Measurements from ENCODE around the gene PDGFB. TPM values are rescaled to one million over a fixed set of nuclear protein-coding genes. Genes with fewer than 3 reads are reported as not detected.
"Not testable (repeated sequence)": the region's sequence is repeated elsewhere in the genome, so short reads cannot be mapped to it uniquely, and the experiment has no call there.

Gene PDGFB
- polyA plus RNA-seq, 1 donor: 7.4 TPM

DNA sequence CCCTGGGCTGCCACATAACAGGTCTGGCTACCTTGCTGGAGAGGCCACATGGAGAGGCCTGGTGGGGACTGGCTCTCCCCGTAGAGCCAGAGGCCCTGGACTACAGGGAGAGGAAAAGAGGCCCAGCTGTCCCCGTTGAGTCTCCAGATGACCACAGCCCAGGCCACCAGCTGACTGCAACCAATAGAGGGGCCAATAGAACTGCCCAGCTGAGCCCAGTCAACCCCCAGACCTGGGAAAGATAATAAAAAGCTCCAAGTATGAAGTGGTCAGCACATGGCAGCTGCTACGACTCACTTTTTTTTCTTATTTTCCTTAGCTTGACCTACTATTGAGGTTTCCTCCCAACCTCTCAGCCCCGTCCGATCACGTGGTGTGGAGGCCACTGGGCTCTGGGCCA, 18.4 kb downstream of the PDGFB start:
- H3K4me1 ChIP-seq (ENCODE audit: control insufficient read depth, insufficient read depth, low read length): peaks cover 12% of the 10 kb centered on the region
- DNase-seq: no peak
- H3K9me3 ChIP-seq (ENCODE audit: control insufficient read depth, low read depth, low read length): no peaks in the 10 kb centered on the region
- 100% methylated on average over 1 of the region's 6 CpGs for WGBS (ENCODE audit: insufficient coverage, low lambda C conversion rate)
- no peak overlapping the region for H3K27ac ChIP-seq (ENCODE audit: low read length)
- H3K4me3 ChIP-seq (ENCODE audit: low read length): no peak overlapping the region
- H3K36me3 ChIP-seq (ENCODE audit: control insufficient read depth, insufficient read depth, low read length): peaks cover 14% of the 10 kb centered on the region
- no peaks in the 10 kb centered on the region for H3K27me3 ChIP-seq (ENCODE audit: control insufficient read depth, insufficient read depth, low read length)

DNA sequence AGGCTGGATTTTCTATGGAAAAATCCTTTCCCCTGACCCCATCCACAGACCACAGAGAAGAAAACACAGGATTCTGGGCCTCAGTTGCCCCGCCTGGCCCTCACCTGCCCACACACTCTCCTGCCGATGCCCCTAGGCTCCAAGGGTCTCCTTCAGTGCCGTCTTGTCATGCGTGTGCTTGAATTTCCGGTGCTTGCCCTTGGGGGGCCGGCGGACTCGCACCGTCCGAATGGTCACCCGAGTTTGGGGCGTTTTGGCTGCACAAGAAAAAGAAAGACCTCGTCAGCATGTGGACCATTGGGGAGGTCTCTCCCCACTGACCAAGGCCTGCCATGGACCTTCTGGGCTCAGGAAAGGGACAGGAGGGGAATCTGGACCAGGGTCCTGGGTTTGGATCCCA, 19.2 kb downstream of the PDGFB start:
- H3K27me3 ChIP-seq (ENCODE audit: control insufficient read depth, insufficient read depth, low read length): no peaks in the 10 kb centered on the region
- H3K4me1 ChIP-seq (ENCODE audit: control insufficient read depth, insufficient read depth, low read length): peaks cover 7% of the 10 kb centered on the region
- WGBS (ENCODE audit: insufficient coverage, low lambda C conversion rate): no CpG with 5 or more reads among the region's 13 CpGs
- no peak overlapping the region for H3K27ac ChIP-seq (ENCODE audit: low read length)
- H3K4me3 ChIP-seq (ENCODE audit: low read length): no peak overlapping the region
- peaks cover 12% of the 10 kb centered on the region for H3K36me3 ChIP-seq (ENCODE audit: control insufficient read depth, insufficient read depth, low read length)
- no peaks in the 10 kb centered on the region for H3K9me3 ChIP-seq (ENCODE audit: control insufficient read depth, low read depth, low read length)
- DNase-seq: no peak

GRCh38 chr22:39224550-39224949, 20.2 kb downstream of the PDGFB start:
- H3K36me3 ChIP-seq (ENCODE audit: control insufficient read depth, insufficient read depth, low read length): peaks cover 10% of the 10 kb centered on the region
- H3K27me3 ChIP-seq (ENCODE audit: control insufficient read depth, insufficient read depth, low read length): no peaks in the 10 kb centered on the region
- no peaks in the 10 kb centered on the region for H3K9me3 ChIP-seq (ENCODE audit: control insufficient read depth, low read depth, low read length)
- no peak overlapping the region for H3K4me3 ChIP-seq (ENCODE audit: low read length)
- no CpG with 5 or more reads among the region's 7 CpGs for WGBS (ENCODE audit: insufficient coverage, low lambda C conversion rate)
- no peak for DNase-seq
- no peak overlapping the region for H3K27ac ChIP-seq (ENCODE audit: low read length)
- no peaks in the 10 kb centered on the region for H3K4me1 ChIP-seq (ENCODE audit: control insufficient read depth, insufficient read depth, low read length)

DNA sequence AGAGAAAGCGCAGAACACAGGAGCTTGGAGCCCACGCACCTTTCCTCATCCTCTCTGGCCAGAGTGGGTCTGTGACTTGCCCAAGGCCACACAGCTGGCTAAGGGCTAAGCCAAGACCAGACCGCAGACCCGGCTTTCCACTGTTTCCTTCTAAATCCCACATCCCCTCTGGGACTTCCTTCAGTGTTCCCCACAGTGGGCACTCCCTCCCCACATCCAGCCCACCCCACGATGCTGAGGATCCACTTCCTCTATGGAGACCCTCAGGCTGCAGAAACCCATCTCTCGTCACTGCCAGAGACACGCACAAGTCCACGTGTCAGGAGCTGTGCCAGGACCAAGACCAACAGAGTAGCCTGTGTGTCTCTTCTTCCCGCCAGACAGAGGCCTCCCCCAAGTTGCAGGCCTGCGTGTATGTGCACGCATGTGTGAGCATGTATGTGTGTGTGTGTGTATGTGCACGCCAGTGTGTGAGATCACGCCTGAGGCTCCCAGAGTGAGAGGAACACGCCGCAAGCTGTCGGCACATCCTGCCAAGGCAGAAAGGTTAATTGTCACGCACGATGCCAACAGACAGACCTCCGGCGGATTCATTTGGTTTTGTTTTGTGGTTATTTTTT, 21.6 kb downstream of the PDGFB start:
- no peak overlapping the region for H3K27ac ChIP-seq (ENCODE audit: low read length)
- H3K9me3 ChIP-seq (ENCODE audit: control insufficient read depth, low read depth, low read length): no peaks in the 10 kb centered on the region
- WGBS (ENCODE audit: insufficient coverage, low lambda C conversion rate): 90% methylated on average over 5 of the region's 20 CpGs
- H3K27me3 ChIP-seq (ENCODE audit: control insufficient read depth, insufficient read depth, low read length): no peaks in the 10 kb centered on the region
- no peaks in the 10 kb centered on the region for H3K4me1 ChIP-seq (ENCODE audit: control insufficient read depth, insufficient read depth, low read length)
- no peak for DNase-seq
- H3K4me3 ChIP-seq (ENCODE audit: low read length): no peak overlapping the region
- peaks cover 9% of the 10 kb centered on the region for H3K36me3 ChIP-seq (ENCODE audit: control insufficient read depth, insufficient read depth, low read length)

GRCh38 chr22:39221999-39222686, 22.6 kb downstream of the PDGFB start:
- Histone ChIP-seq H3K36me3 (ENCODE audit: control insufficient read depth, insufficient read depth, low read length) (peaks cover 6% of the 10 kb centered on the region), H3K27ac (ENCODE audit: low read length) (no peak overlapping the region), H3K27me3 (ENCODE audit: control insufficient read depth, insufficient read depth, low read length) (no peaks in the 10 kb centered on the region), H3K4me3 (ENCODE audit: low read length) (no peak overlapping the region), H3K4me1 (ENCODE audit: control insufficient read depth, insufficient read depth, low read length) (no peaks in the 10 kb centered on the region), H3K9me3 (ENCODE audit: control insufficient read depth, low read depth, low read length) (no peaks in the 10 kb centered on the region)
- no peak for DNase-seq
- no CpG with 5 or more reads among the region's 10 CpGs for WGBS (ENCODE audit: insufficient coverage, low lambda C conversion rate)

DNA sequence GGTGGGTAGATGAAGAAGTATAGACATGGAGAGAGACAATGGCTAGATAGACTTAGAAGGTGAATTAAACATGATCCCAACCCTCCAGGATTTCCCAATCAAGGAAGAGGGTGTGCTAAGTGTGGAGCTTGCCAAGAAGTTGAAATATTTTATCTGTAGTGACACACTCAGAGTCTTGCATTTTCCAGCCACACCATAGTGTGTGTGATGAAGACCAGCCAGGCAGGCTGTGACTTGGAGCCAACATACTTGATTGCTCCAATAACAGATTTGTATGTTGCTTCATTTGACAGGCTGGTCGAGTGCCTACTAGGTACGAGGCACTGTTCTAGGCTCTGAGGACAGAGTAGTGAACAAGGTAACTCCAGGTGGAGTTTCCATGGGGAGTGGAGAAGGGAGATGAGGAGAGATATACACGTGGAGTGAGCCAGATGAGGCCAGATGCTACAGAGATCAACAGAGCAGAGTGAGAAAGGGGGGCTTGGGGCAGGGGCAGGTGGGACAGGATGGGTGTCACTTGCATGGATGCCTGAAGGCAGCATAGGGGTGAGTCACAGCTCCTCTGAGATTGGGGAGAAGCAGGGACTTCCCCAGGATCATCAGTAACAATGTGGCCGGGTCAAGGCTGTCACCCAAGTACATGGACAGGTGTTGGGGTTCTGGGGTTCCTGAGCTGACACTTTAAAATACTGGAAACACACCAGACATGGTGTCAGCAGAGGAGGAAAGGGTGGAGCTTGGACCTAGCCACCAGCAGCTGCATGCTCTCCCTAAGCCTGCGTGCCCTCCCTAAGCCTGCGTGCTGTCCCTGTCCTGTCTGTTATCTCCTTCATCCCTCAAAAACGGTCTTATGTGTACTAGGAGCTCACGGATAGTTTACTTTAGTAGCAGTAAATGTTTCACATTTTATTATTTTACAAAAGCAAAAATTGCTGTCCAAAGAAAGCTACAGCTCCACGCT, 23.6 kb downstream of the PDGFB start:
- H3K27me3 ChIP-seq (ENCODE audit: control insufficient read depth, insufficient read depth, low read length): no peaks in the 10 kb centered on the region
- H3K4me1 ChIP-seq (ENCODE audit: control insufficient read depth, insufficient read depth, low read length): no peaks in the 10 kb centered on the region
- 73% methylated on average over 3 of the region's 9 CpGs for WGBS (ENCODE audit: insufficient coverage, low lambda C conversion rate)
- no peak for DNase-seq
- H3K4me3 ChIP-seq (ENCODE audit: low read length): no peak overlapping the region
- no peak overlapping the region for H3K27ac ChIP-seq (ENCODE audit: low read length)
- H3K36me3 ChIP-seq (ENCODE audit: control insufficient read depth, insufficient read depth, low read length): peaks cover 6% of the 10 kb centered on the region
- H3K9me3 ChIP-seq (ENCODE audit: control insufficient read depth, low read depth, low read length): no peaks in the 10 kb centered on the region

- no peaks in the 10 kb centered on the region for H3K9me3 ChIP-seq (ENCODE audit: control insufficient read depth, low read depth, low read length)
- no peak overlapping the region for H3K4me3 ChIP-seq (ENCODE audit: low read length)
- H3K4me1 ChIP-seq (ENCODE audit: control insufficient read depth, insufficient read depth, low read length): no peaks in the 10 kb centered on the region
- H3K36me3 ChIP-seq (ENCODE audit: control insufficient read depth, insufficient read depth, low read length): peaks cover 3% of the 10 kb centered on the region
- H3K27me3 ChIP-seq (ENCODE audit: control insufficient read depth, insufficient read depth, low read length): no peaks in the 10 kb centered on the region
- no CpG with 5 or more reads among the region's 8 CpGs for WGBS (ENCODE audit: insufficient coverage, low lambda C conversion rate)
- no peak overlapping the region for H3K27ac ChIP-seq (ENCODE audit: low read length)
- DNase-seq: no peak
Observed at GRCh38 chr22:39220450-39220849, 24.3 kb downstream of the PDGFB start.

- peaks cover 3% of the 10 kb centered on the region for H3K36me3 ChIP-seq (ENCODE audit: control insufficient read depth, insufficient read depth, low read length)
- H3K27me3 ChIP-seq (ENCODE audit: control insufficient read depth, insufficient read depth, low read length): no peaks in the 10 kb centered on the region
- WGBS (ENCODE audit: insufficient coverage, low lambda C conversion rate): 90% methylated on average over 2 of the region's 16 CpGs
- DNase-seq: no peak
- H3K27ac ChIP-seq (ENCODE audit: low read length): no peak overlapping the region
- no peaks in the 10 kb centered on the region for H3K9me3 ChIP-seq (ENCODE audit: control insufficient read depth, low read depth, low read length)
- no peaks in the 10 kb centered on the region for H3K4me1 ChIP-seq (ENCODE audit: control insufficient read depth, insufficient read depth, low read length)
- no peak overlapping the region for H3K4me3 ChIP-seq (ENCODE audit: low read length)
Observed at GRCh38 chr22:39219071-39220039, 25.4 kb downstream of the PDGFB start.

GRCh38 chr22:39218432-39218831, 26.4 kb downstream of the PDGFB start:
- not testable (repeated sequence) for H3K9me3 ChIP-seq (ENCODE audit: control insufficient read depth, low read depth, low read length)
- WGBS (ENCODE audit: insufficient coverage, low lambda C conversion rate): no CpG with 5 or more reads among the region's 6 CpGs

GRCh38 chr22:39216143-39216490, 28.7 kb downstream of the PDGFB start:
- Histone ChIP-seq H3K9me3 (ENCODE audit: control insufficient read depth, low read depth, low read length) (no peaks in the 10 kb centered on the region), H3K27me3 (ENCODE audit: control insufficient read depth, insufficient read depth, low read length) (no peaks in the 10 kb centered on the region), H3K4me3 (ENCODE audit: low read length) (no peak overlapping the region), H3K27ac (ENCODE audit: low read length) (no peak overlapping the region), H3K4me1 (ENCODE audit: control insufficient read depth, insufficient read depth, low read length) (no peaks in the 10 kb centered on the region), H3K36me3 (ENCODE audit: control insufficient read depth, insufficient read depth, low read length) (no peaks in the 10 kb centered on the region)
- WGBS (ENCODE audit: insufficient coverage, low lambda C conversion rate): no CpG with 5 or more reads among the region's 8 CpGs
- no peak for DNase-seq

More at GRCh38 chr22:39218432-39218831, 26.4 kb downstream of the PDGFB start:
- not testable (repeated sequence) for H3K4me1 ChIP-seq (ENCODE audit: control insufficient read depth, insufficient read depth, low read length); H3K27ac ChIP-seq (ENCODE audit: low read length); H3K4me3 ChIP-seq (ENCODE audit: low read length); DNase-seq; H3K27me3 ChIP-seq (ENCODE audit: control insufficient read depth, insufficient read depth, low read length); H3K36me3 ChIP-seq (ENCODE audit: control insufficient read depth, insufficient read depth, low read length)
